Uterus (tissue), 2 donors: ENCODE measurements around the gene SYT13.

Experiments used
- CTCF ChIP-seq, 4 experiments: fragments of 200-600 bp in 2 of 4; fragments of 450-650 bp in 2 of 4; sonication (generic) in 2 of 4; IDR thresholded peaks; one replicate each; pipeline ENCODE4 v1.5.1; 2016 to 2019; ENCODE audit warnings: antibody characterized with exemption in 4 of 4, mild to moderate bottlenecking in 2 of 4, moderate library complexity in 1 of 4
- POLR2A ChIP-seq, 2 donors: fragments of 450-650 bp; IDR thresholded peaks; one replicate each; pipeline ENCODE4 v1.6.1; 2016; ENCODE audit warnings: antibody characterized with exemption in 2 of 2, mild to moderate bottlenecking in 1 of 2, moderate library complexity in 1 of 2

GRCh38 chr11:45287316-45287903 is 1.3 kb upstream of the SYT13 start:
- no peak for TF ChIP-seq CTCF (IDR thresholded peaks at IDR 0.05)
- TF ChIP-seq POLR2A (IDR thresholded peaks at IDR 0.05), result no peak
